ENCODE results near the gene MAP2K5.

- TF ChIP-seq EZH2 (IDR thresholded peaks at IDR 0.05; ENCODE audit: insufficient read depth, low read length): no peak
- no peak for TF ChIP-seq CTCF (IDR thresholded peaks at IDR 0.05; ENCODE audit: insufficient read depth, low read depth, low read length)
Observed at GRCh38 chr15:67799801-67800205, 257.3 kb downstream of the MAP2K5 start.

Measured in astrocyte (in vitro differentiated cells and primary cell).